Stimulated activated CD8-positive, alpha-beta memory T cell treated with anti-CD3 and anti-CD28 coated beads, Interleukin-4, amount 100 ng/mL, for 48 hours (primary cell): ENCODE measurements around the gene PGRMC2.
A peak's percentile ranks its signal among the peaks of the same experiment; 100 is the strongest.

Source experiments
- DNase-seq: peaks from one replicate; pipeline ENCODE4 v3.0.0-alpha.2; 2020

The PGRMC2 gene, protein sequence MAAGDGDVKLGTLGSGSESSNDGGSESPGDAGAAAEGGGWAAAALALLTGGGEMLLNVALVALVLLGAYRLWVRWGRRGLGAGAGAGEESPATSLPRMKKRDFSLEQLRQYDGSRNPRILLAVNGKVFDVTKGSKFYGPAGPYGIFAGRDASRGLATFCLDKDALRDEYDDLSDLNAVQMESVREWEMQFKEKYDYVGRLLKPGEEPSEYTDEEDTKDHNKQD

GRCh38 chr4:128287141-128287870 lies at the start of gene PGRMC2:
Gene PGRMC2, minus strand, starts transcription at chr4:128287813. Its CDS starts 23 bp downstream, at chr4:128287790.
- DNase-seq: peak; percentile 53

GRCh38 chr4:128335541-128335940 lies 47.9 kb upstream of the PGRMC2 start:
- DNase-seq: no peak

- DNase-seq: no peak
These were observed 46.6 kb upstream of the PGRMC2 start for GRCh38 chr4:128334256-128334655.

DNA sequence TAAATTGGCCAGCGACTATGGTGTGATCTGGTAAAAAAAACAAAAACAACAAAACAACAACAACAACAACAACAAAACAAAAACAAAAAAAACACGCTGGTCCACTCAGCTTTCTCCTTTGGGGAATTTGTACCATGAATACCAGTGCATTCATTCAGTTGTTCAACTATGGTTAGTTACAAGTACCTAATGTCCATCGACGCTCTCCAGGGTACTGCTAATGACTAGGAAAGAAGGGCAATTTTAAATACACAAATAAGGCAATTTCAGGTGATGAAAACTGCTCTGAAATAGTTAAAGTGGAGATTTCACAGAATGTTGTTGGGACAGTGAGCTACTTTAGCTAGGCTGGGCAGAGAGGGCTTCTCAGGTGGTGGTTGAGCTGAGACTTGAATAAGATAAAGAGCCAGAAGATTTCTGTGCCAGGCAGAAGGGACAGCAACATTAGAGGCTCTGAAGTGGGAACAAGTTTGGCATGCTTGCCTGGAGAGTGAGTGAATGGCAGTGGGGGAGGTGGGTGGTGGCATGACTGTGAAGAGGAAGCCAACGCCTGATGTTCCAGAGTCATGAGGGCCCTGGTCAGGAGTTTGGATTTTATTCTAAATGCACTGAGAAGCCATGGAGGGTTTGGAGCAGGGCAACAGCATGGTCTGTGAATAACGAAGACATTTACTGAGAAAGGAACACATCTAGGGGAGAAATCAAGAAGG lies 45.9 kb upstream of the PGRMC2 start:
- no peak for DNase-seq

DNA sequence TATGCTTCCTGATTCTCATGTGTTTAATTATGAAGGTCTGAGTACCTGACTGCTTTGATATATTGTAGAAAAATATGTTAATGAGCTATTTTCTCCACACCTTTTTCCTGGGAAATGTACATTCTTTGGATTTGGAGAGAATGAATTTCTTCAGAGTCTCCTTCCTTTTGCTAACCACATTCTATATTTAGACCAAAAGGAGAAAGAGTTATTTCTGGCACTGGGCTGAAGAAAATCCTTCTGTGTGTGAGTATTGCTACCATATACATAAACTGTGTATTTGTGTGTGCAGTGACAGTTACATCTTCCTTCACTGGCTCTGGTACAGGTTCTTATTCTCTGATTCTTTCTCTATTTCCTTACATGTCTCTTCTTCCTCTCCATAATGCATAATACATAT lies 44.5 kb upstream of the PGRMC2 start:
- no peak for DNase-seq

DNA sequence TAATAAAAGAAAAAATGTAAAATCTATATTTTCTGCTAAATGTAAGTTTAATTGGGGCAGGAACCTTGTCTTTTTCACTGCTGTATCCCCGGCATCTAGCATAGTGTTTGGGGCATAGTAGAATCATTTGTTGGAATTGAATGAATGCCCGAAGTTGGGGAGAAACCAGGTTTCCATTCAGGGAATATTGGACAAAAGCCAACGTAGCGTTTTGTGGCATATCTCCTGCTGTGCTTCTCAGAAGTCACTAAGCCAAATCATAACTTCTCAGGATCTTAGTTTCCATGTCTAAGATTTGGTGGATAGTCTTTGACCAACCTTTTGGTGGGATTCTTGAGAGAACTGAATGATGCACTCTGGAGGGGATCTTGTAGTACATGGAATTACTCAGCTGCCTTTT lies 42.0 kb upstream of the PGRMC2 start:
- DNase-seq: no peak

DNA sequence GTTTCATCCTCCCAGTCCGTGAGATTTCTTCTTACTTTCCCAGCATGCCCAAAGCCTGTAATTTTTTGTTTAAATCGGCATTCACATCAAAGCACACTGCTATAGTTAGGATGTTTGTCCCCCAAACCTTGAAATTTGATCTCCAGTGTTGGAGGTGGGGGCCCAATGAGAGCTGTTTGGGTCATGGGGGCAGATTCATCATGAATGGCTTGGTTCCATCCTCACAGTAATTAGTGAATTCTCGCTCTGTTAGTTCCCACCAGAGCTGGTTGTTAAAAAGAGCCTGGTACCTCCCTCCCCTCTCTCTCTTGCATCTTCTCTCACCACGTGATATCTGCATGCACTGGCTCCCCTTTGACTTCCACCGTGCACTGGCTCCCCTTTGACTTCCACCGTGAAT lies 40.5 kb upstream of the PGRMC2 start:
- DNase-seq: no peak

- DNase-seq: no peak
These were observed 35.8 kb upstream of the PGRMC2 start for GRCh38 chr4:128323401-128323800.

- no peak for DNase-seq
These were observed 35.4 kb upstream of the PGRMC2 start for GRCh38 chr4:128322986-128323385.

GRCh38 chr4:128322311-128322710 lies 34.7 kb upstream of the PGRMC2 start:
- no peak for DNase-seq

- DNase-seq: no peak
These were observed 33.0 kb upstream of the PGRMC2 start for GRCh38 chr4:128320656-128321055.

GRCh38 chr4:128315756-128316520 lies 28.3 kb upstream of the PGRMC2 start:
- no peak for DNase-seq

GRCh38 chr4:128311659-128312403 lies 24.2 kb upstream of the PGRMC2 start:
- no peak for DNase-seq

- no peak for DNase-seq
These were observed 22.7 kb upstream of the PGRMC2 start for GRCh38 chr4:128310266-128310697.

DNA sequence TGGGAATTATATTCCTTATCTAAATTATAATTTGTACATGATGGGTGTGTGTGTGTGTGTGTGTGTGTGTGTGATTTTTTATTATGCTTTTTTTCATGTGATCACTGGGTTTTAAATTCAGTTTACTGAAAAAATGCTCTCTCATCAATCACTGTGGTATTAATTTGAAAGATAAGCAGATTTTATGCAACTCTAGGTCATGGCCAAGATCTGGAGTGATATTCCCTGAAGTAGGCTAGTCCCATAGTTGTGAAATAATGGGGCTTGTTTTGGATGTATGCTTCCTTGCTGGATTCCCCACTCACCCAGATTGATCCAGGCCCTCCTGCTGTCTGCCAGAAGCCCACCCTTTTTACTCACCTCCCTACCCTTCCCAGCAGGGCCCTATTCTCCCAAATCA lies 22.0 kb upstream of the PGRMC2 start:
- no peak for DNase-seq

DNA sequence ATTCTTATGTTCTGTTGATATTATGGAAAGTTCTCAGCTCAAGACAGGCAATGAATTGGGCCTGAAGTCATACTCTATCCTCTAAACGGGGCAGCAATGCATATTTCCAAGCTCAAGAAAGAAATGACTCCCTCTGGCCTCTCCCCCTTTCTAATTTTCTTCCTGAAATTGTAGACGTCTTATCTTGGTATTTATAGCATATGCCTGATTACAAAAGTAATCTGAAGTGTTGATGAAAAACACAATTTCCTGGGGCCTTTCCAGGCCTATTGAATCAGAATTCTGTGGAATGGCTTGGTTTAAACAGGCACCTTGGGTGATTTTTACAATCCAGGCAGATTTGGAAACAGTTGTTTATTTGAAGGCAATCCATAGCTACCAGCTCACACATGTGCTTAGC lies 21.4 kb upstream of the PGRMC2 start:
- no peak for DNase-seq

DNA sequence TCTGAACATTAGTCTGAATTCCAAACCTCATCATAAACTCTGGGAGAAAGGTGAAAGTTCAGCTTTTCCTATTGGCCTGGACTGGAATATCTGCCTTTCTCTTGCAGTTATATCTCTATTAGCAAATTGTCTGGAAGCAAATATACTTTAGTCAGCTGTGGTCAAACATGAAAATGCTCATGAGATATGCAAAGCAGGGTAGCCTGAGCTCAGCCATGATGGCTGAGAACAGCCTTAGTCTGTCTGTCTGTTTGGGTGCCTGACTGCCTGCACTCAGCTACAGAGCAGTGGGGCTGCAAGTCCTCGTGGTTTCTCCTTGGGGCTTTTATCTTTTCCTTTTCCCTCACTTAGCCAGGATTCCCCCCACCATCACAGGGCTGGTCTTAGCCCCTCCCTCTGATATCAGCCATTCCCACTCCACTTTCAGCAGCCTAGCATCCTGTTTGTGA lies 19.5 kb upstream of the PGRMC2 start:
- DNase-seq: no peak

DNA sequence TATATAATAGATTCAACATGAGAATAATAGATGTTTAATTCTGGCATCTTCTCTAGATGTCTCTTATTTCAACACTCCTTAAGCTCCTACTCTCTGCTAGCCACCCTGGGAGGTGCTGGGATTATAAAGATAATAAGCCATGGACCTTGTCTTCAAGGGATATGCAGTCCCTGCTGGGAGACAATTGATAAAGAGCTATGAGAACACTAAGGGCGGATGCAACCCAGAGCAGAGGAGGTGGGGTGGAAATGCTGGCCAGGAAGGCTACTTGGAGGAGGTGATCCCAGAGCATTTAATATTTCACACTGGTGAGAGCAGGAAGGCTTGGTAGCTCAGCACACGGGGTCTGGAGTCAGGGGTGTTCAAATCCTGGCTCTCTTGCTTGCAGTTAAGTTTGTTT lies 18.3 kb upstream of the PGRMC2 start:
- no peak for DNase-seq

DNA sequence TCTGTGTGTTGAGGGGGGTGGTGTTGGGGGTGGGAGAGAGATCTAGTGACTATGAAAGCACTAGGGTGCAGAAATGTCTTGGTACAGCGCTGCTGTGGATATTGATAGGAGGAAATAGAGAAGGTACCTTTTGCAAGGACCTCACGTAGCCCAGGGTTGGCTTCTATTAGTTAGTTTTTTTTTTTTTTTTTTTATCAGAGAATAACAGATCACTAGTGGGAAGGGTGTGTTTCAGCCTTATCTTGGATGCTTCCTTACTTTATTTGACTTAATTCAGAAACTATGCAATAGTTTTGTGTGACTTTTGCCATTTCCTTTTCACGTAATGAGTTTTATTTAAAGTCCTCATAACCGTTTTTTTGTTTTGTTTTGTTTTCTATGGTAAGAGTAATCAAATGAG lies 16.4 kb upstream of the PGRMC2 start:
- DNase-seq: no peak

- DNase-seq: no peak
These were observed 15.8 kb upstream of the PGRMC2 start for GRCh38 chr4:128303405-128303785.

DNA sequence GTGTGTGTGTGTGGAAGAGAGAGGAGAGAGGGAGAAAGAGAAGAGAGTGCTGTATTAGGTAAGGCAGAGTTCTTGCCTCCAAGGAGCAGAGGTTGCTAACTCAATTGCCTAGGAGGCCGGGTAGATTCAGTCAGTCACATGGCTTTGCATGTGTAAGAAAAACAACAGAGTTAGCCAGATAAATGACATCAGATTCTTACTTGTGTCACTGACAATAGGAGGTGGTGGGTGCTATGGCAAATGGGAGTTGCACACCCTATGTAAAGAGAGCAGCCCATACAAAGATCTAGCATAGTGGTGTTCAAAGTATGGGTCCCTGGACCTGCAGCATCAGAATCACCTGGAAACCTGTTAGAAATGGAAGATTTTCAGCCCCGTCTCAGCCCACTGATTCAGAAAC lies 14.4 kb upstream of the PGRMC2 start:
- no peak for DNase-seq

GRCh38 chr4:128299848-128300247 lies 12.2 kb upstream of the PGRMC2 start:
- no peak for DNase-seq

DNA sequence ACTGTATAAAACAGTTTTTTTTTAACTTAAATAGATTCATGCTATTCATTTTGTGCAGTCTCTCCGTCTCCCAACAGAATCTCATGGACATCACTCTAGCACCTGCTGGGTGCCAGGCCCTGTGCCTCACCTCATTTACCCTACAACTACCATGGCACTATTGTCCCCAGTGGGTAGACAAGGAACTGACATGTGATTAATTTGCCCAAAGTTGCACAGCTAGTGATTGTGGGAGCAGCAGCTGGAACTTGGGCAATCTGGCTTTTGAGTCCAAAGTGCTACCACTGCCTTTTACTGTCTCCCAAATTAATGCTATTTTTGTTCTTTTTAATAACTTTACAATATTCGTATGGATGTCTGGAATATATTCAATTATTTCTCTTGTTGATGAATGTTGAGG lies 11.2 kb upstream of the PGRMC2 start:
- no peak for DNase-seq
